SU-DHL-6 (cell line): ENCODE data around the gene FBXO38.

Experiments used
- H2AFZ ChIP-seq: fragments of 200-600 bp; sonication (generic); 2 replicates; pipeline ENCODE4 v1.6.1; 2014; ENCODE audit warnings: low read depth, mild to moderate bottlenecking, moderate library complexity, mixed read lengths, antibody characterized with exemption, low read length; ENCODE audit not compliant: severe bottlenecking
- H3F3A ChIP-seq: fragments of 200-600 bp; shearing (Covaris generic); 2 replicates; pipeline ENCODE4 v1.6.0; 2016; ENCODE audit warnings: antibody characterized with exemption, mild to moderate bottlenecking; ENCODE audit not compliant: insufficient read depth
- H3K27ac ChIP-seq: fragments of 200-600 bp; sonication (generic); 2 replicates; pipeline ENCODE4 v1.5.1; 2016; ENCODE audit warnings: low read depth, mild to moderate bottlenecking, low read length, moderate library complexity, mixed read lengths
- H3K27me3 ChIP-seq: fragments of 200-600 bp; sonication (generic), shearing (Covaris generic); 2 replicates; pipeline ENCODE4 v1.6.0; 2014; ENCODE audit warnings: mild to moderate bottlenecking, low read length
- H3K36me3 ChIP-seq: fragments of 200-600 bp; sonication (generic); 2 replicates; pipeline ENCODE4 v1.6.1; 2014; ENCODE audit warnings: mild to moderate bottlenecking, low read length, mixed read lengths
- H3K4me2 ChIP-seq: fragments of 300-600, 200-600 bp; shearing (Covaris generic), sonication (generic); 2 replicates; pipeline ENCODE4 v1.6.0; 2014; ENCODE audit warnings: low read length, low read depth, mild to moderate bottlenecking; ENCODE audit not compliant: poor library complexity, severe bottlenecking
- H3K4me3 ChIP-seq: fragments of 200-600 bp; sonication (generic); 2 replicates; pipeline ENCODE4 v1.5.1; 2014; ENCODE audit warnings: antibody characterized with exemption, low read length, mild to moderate bottlenecking, mixed read lengths; ENCODE audit not compliant: insufficient read depth, poor library complexity, severe bottlenecking
- H3K79me2 ChIP-seq: fragments of 200-600 bp; sonication (generic); 2 replicates; pipeline ENCODE4 v1.6.1; 2014; ENCODE audit warnings: mild to moderate bottlenecking, low read length, moderate library complexity; ENCODE audit not compliant: insufficient read depth
- H3K9ac ChIP-seq: fragments of 200-600 bp; sonication (generic); 2 replicates; pipeline ENCODE4 v1.7.0; 2014; ENCODE audit warnings: mild to moderate bottlenecking, low read length
- H3K9me2 ChIP-seq: fragments of 200-600 bp; sonication (generic); replicated peaks from 2 replicates; pipeline ENCODE4 v1.6.1; 2014; ENCODE audit warnings: low read length; ENCODE audit not compliant: insufficient read depth
- H3K9me3 ChIP-seq: fragments of 200-600 bp; sonication (generic); 2 replicates; pipeline ENCODE4 v1.6.1; 2014; ENCODE audit warnings: low read length, mixed read lengths; ENCODE audit not compliant: insufficient read depth
- H4K20me1 ChIP-seq: fragments of 200-600 bp; sonication (generic); 2 replicates; pipeline ENCODE4 v1.6.1; 2014; ENCODE audit warnings: low read depth, mild to moderate bottlenecking, antibody characterized with exemption, low read length, moderate library complexity, mixed read lengths
- EZH2phosphoT487 ChIP-seq: fragments of 200-600 bp; sonication (generic), shearing (Covaris generic); conservative IDR thresholded peaks from 2 replicates; pipeline ENCODE4 v1.6.1; 2018; ENCODE audit warnings: mild to moderate bottlenecking, antibody characterized with exemption, low read length, moderate library complexity, mixed read lengths
- TF ChIP-seq, protein P1 (sequence below): fragments of 200-600 bp; sonication (generic); IDR thresholded peaks from one replicate; pipeline ENCODE4 v1.5.1; 2017; ENCODE audit warnings: antibody characterized with exemption, mild to moderate bottlenecking, low read length, moderate library complexity; ENCODE audit not compliant: insufficient read depth, poor library complexity, severe bottlenecking

FBXO38 gene

DNA sequence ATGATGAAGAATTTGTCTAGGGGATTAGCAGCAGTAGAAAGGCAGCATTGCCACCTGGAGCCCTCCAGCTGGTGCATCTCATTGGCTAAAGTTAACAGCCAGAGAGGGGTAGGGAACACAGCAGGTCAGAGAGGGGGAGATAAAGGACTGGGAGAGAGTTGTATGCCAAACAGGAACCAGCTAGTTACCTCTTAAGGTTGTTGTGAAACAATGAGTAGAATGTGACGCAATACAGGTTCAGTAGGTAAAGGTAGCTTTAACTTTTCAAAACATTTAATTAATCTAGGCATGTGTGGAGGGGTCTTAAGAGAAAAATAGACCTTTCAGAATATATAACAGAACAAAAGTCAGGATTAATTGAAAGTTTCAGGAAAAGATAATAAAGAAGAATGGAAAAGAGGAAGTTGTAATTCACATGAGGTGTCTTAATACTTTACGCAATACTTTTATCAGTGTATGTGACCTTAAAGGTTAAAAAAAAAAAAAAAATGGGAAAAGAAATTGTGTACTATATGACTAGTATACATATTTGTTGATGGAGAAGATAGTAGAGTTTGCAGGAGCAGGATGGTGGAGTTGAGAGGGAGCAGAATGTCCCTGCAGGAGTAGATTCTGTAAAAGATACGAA is 14.3 kb downstream of the FBXO38 start:
- Histone ChIP-seq H2AFZ (no peak overlapping the region), H3K9me2 (no peaks in the 10 kb centered on the region), H3K79me2 (peaks cover 8% of the 10 kb centered on the region), H3K27ac (no peak overlapping the region), H3K9me3 (no peaks in the 10 kb centered on the region), H3K27me3 (no peaks in the 10 kb centered on the region), H3K36me3 (peaks cover 50% of the 10 kb centered on the region), H3K4me3 (no peak overlapping the region), H3K9ac (no peak overlapping the region), H3K4me2 (no peak overlapping the region), H3F3A (no peaks in the 10 kb centered on the region; the same call in 1 of the 2 replicates), H4K20me1 (no peaks in the 10 kb centered on the region)
- TF ChIP-seq, protein P1, sequence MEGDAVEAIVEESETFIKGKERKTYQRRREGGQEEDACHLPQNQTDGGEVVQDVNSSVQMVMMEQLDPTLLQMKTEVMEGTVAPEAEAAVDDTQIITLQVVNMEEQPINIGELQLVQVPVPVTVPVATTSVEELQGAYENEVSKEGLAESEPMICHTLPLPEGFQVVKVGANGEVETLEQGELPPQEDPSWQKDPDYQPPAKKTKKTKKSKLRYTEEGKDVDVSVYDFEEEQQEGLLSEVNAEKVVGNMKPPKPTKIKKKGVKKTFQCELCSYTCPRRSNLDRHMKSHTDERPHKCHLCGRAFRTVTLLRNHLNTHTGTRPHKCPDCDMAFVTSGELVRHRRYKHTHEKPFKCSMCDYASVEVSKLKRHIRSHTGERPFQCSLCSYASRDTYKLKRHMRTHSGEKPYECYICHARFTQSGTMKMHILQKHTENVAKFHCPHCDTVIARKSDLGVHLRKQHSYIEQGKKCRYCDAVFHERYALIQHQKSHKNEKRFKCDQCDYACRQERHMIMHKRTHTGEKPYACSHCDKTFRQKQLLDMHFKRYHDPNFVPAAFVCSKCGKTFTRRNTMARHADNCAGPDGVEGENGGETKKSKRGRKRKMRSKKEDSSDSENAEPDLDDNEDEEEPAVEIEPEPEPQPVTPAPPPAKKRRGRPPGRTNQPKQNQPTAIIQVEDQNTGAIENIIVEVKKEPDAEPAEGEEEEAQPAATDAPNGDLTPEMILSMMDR: no peak
- no peak for TF ChIP-seq EZH2phosphoT487

DNA sequence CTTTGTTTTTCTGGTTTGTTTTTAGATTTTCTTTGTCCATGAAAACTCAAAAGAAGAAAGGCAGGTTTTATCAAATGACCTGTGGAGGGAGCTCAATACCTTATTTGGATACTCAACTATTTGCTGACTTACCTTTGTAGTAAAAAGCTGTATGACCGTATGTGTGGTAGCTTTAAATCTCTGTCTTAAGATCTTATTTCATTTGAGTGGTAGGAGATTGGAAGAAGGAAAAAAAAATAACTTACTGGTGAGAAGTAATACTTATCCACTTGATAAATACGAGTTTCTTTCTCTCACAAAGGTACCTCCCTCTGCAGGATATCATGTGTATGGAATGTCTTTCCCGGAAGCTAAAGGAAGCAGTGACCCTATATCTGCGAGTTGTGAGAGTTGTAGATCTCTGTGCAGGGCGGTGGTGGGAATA is 15.0 kb downstream of the FBXO38 start:
- H3K27ac ChIP-seq: no peak overlapping the region
- H3F3A ChIP-seq: no peaks in the 10 kb centered on the region; the same call in 1 of the 2 replicates
- no peak overlapping the region for H2AFZ ChIP-seq
- H3K36me3 ChIP-seq: peaks cover 53% of the 10 kb centered on the region
- no peaks in the 10 kb centered on the region for H4K20me1 ChIP-seq
- no peak overlapping the region for H3K4me3 ChIP-seq
- no peaks in the 10 kb centered on the region for H3K9me2 ChIP-seq
- H3K4me2 ChIP-seq: no peak overlapping the region
- no peaks in the 10 kb centered on the region for H3K27me3 ChIP-seq
- H3K9ac ChIP-seq: no peak overlapping the region
- TF ChIP-seq, protein P1: no peak
- TF ChIP-seq EZH2phosphoT487: no peak
- H3K9me3 ChIP-seq: no peaks in the 10 kb centered on the region
- peaks cover 5% of the 10 kb centered on the region for H3K79me2 ChIP-seq

DNA sequence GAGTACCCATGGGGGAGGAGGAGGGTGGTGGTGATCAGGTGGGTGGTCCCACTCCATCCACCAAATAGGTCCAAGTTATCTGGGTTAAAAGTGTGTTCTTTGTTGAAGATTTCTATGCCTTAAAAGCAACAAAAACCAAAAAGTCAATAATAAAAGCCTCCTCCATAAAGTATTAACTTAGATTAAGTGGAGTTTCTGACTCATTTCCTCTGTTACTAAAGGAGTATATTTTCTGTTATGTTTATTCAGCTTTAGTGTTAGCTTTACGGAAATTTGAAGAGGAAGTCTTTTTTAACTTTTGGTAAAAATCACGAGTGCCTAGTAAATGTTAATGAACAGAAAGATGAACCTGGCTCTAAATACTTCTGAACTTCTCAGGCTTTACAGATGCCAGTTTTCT is 17.8 kb downstream of the FBXO38 start:
- TF ChIP-seq, protein P1: no peak
- TF ChIP-seq EZH2phosphoT487: no peak
- Histone ChIP-seq H3K9me3 (no peaks in the 10 kb centered on the region), H4K20me1 (no peaks in the 10 kb centered on the region), H3K36me3 (peaks cover 66% of the 10 kb centered on the region), H3K27ac (no peak overlapping the region), H3K4me3 (no peak overlapping the region), H2AFZ (no peak overlapping the region), H3K4me2 (no peak overlapping the region), H3F3A (no peaks in the 10 kb centered on the region; the same call in 1 of the 2 replicates), H3K9me2 (no peaks in the 10 kb centered on the region), H3K9ac (no peak overlapping the region), H3K27me3 (no peaks in the 10 kb centered on the region), H3K79me2 (no peaks in the 10 kb centered on the region)
